ENCODE measurements around the gene DNER. TPM values are rescaled to one million over a fixed set of nuclear protein-coding genes. Genes with fewer than 3 reads are reported as not detected.
A peak's percentile ranks its signal among the peaks of the same experiment; 100 is the strongest.

Gene DNER
- total RNA-seq, 1 experiment from 2014 or later = 8.4 TPM

DNA sequence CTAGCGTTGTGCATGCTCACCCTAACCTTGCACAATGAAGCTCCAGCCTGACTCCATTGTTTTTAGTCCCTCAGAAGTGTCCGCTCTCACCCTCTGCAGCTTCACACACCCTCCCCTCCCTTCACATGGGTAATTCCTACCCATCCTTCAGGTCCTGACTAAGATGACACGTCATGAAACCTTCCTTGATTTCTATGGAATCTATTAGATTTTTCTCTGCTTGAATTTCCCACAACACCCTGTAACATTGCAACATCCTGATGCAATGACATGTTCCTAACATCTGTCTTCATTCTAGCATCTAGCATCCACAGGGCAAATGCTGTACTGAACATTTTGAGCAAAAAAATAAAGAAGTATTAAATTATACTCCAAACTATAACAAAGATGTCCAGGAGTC, 366.2 kb downstream of the DNER start:
- H3K36me3 ChIP-seq (ENCODE audit: insufficient read depth, low read length, poor library complexity, severe bottlenecking) = no peaks in the 10 kb centered on the region
- H3K4me3 ChIP-seq (ENCODE audit: low read depth, low read length, poor library complexity, severe bottlenecking) = no peak overlapping the region
- TF ChIP-seq CTCF (conservative IDR thresholded peaks at IDR 0.05; ENCODE audit: low read depth, low read length) = no peak
- H3K9me3 ChIP-seq (ENCODE audit: low read depth, low read length, poor library complexity, severe bottlenecking) = no peaks in the 10 kb centered on the region
- CTCF ChIA-PET = no interaction called here
- H3K27ac ChIP-seq (ENCODE audit: low read depth, low read length, poor library complexity, severe bottlenecking) = no peak overlapping the region
- no TSS peak for BruUV-seq (replicated peaks)
- POLR2A ChIA-PET (ENCODE audit: low non-redundant PET) = no interaction called here
- DNase-seq (ENCODE audit: low spot score) = no peak
- peaks cover 14% of the 10 kb centered on the region for H3K4me1 ChIP-seq (ENCODE audit: insufficient read depth, low read length, poor library complexity, severe bottlenecking)
- H3K27me3 ChIP-seq (replicated peaks; ENCODE audit: insufficient read depth, low read depth, low read length, poor library complexity) = no peaks in the 10 kb centered on the region
- intact Hi-C loops (cut with micrococcal nuclease; ENCODE audit: unreplicated experiment) = no loop called here

GRCh38 chr2:229346816-229347540, 367.4 kb downstream of the DNER start:
- CTCF ChIA-PET = no interaction called here
- H3K4me1 ChIP-seq (ENCODE audit: insufficient read depth, low read length, poor library complexity, severe bottlenecking) = peaks cover 14% of the 10 kb centered on the region

DNA sequence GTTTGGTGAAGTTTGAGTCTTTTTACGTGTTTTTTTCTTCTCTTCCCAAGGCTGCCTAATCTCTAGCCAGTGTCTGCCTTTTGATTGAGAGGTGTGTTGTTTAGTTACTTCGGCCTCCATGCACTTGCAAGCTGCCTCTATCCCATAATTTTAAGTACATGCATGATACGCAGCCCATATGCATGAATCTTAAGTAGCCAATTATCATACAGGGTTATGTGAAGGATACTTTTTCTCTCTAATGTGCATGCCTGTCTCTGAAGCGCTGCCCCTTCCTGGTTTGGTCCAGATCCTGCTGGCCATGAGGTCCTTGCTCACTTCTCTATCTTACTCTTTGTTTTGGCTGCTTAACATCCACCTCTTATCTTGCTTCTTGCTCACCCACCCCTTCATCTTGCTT, 369.4 kb downstream of the DNER start:
- no peak for DNase-seq (ENCODE audit: low spot score)
- ChIA-PET CTCF (no interaction called here), POLR2A (ENCODE audit: low non-redundant PET) (no interaction called here)
- Histone ChIP-seq H3K9me3 (ENCODE audit: low read depth, low read length, poor library complexity, severe bottlenecking) (no peaks in the 10 kb centered on the region), H3K27me3 (replicated peaks; ENCODE audit: insufficient read depth, low read depth, low read length, poor library complexity) (no peaks in the 10 kb centered on the region), H3K36me3 (ENCODE audit: insufficient read depth, low read length, poor library complexity, severe bottlenecking) (no peaks in the 10 kb centered on the region), H3K4me1 (ENCODE audit: insufficient read depth, low read length, poor library complexity, severe bottlenecking) (peaks cover 14% of the 10 kb centered on the region), H3K4me3 (ENCODE audit: low read depth, low read length, poor library complexity, severe bottlenecking) (no peak overlapping the region), H3K27ac (ENCODE audit: low read depth, low read length, poor library complexity, severe bottlenecking) (no peak overlapping the region)
- intact Hi-C loops (cut with micrococcal nuclease; ENCODE audit: unreplicated experiment) = no loop called here
- TF ChIP-seq CTCF (conservative IDR thresholded peaks at IDR 0.05; ENCODE audit: low read depth, low read length) (no peak), EZH2 (IDR thresholded peaks at IDR 0.05; ENCODE audit: borderline replicate concordance, low read depth, low read length, poor library complexity, severe bottlenecking) (no peak)
- no TSS peak for BruUV-seq (replicated peaks)

More at GRCh38 chr2:229346816-229347540, 367.4 kb downstream of the DNER start:
- no peak overlapping the region for H3K4me3 ChIP-seq (ENCODE audit: low read depth, low read length, poor library complexity, severe bottlenecking)
- no peaks in the 10 kb centered on the region for H3K36me3 ChIP-seq (ENCODE audit: insufficient read depth, low read length, poor library complexity, severe bottlenecking)
- TF ChIP-seq EZH2 (IDR thresholded peaks at IDR 0.05; ENCODE audit: borderline replicate concordance, low read depth, low read length, poor library complexity, severe bottlenecking) (no peak), CTCF (conservative IDR thresholded peaks at IDR 0.05; ENCODE audit: low read depth, low read length) (no peak)
- H3K9me3 ChIP-seq (ENCODE audit: low read depth, low read length, poor library complexity, severe bottlenecking) = no peaks in the 10 kb centered on the region
- peak; percentile 64 for DNase-seq (ENCODE audit: low spot score)
- no TSS peak for BruUV-seq (replicated peaks)
- POLR2A ChIA-PET (ENCODE audit: low non-redundant PET) = no interaction called here
- intact Hi-C loops (cut with micrococcal nuclease; ENCODE audit: unreplicated experiment) = no loop called here
- H3K27ac ChIP-seq (ENCODE audit: low read depth, low read length, poor library complexity, severe bottlenecking) = no peak overlapping the region
- H3K27me3 ChIP-seq (replicated peaks; ENCODE audit: insufficient read depth, low read depth, low read length, poor library complexity) = no peaks in the 10 kb centered on the region
